Smooth muscle cell (in vitro differentiated cells): ENCODE data around the gene JPH4. TPM values are rescaled to one million over a fixed set of nuclear protein-coding genes. Genes with fewer than 3 reads are reported as not detected.

Experiments
- DNase-seq: peaks from one replicate; lab custom pipeline; 2025; ENCODE audit not compliant: unreplicated experiment; lab: John Stamatoyannopoulos, UW
- H2AFZ ChIP-seq: fragments of 200-600 bp; sonication (generic); 2 replicates; pipeline ENCODE4 v1.6.0; 2016; ENCODE audit warnings: antibody characterized with exemption, low read depth, mild to moderate bottlenecking
- H3F3A ChIP-seq: fragments of 200-600 bp; sonication (generic); 2 replicates; pipeline ENCODE4 v1.6.0; 2017; ENCODE audit warnings: antibody characterized with exemption, low read depth
- H3K27ac ChIP-seq: fragments of 200-600 bp; sonication (generic); 2 replicates; pipeline ENCODE4 v1.5.1; 2016; ENCODE audit warnings: low read depth, mild to moderate bottlenecking
- H3K27me3 ChIP-seq: fragments of 200-600 bp; sonication (generic); 2 replicates; pipeline ENCODE4 v1.6.1; 2016; ENCODE audit warnings: low read depth, mild to moderate bottlenecking
- H3K36me3 ChIP-seq: fragments of 200-600 bp; sonication (generic); 2 replicates; pipeline ENCODE4 v1.5.1; 2016; ENCODE audit warnings: low read depth
- H3K4me1 ChIP-seq: fragments of 200-600 bp; sonication (generic); 2 replicates; pipeline ENCODE4 v1.5.1; 2016; ENCODE audit warnings: low read depth
- H3K4me2 ChIP-seq: fragments of 200-600 bp; sonication (generic); 2 replicates; pipeline ENCODE4 v1.6.0; 2016; ENCODE audit warnings: mild to moderate bottlenecking
- H3K4me3 ChIP-seq: fragments of 200-600 bp; sonication (generic); 2 replicates; pipeline ENCODE4 v1.5.1; 2016; ENCODE audit warnings: mild to moderate bottlenecking
- H3K79me2 ChIP-seq: fragments of 200-600 bp; sonication (generic); 2 replicates; pipeline ENCODE4 v1.6.0; 2016; ENCODE audit warnings: low read depth, mild to moderate bottlenecking
- H3K9ac ChIP-seq: fragments of 200-600 bp; sonication (generic); 2 replicates; pipeline ENCODE4 v1.6.0; 2016; ENCODE audit warnings: low read depth
- H3K9me3 ChIP-seq: fragments of 200-600 bp; sonication (generic); replicated peaks from 2 replicates; pipeline ENCODE4 v1.5.1; 2016; ENCODE audit warnings: low read depth
- H4K20me1 ChIP-seq: fragments of 200-600 bp; sonication (generic); 2 replicates; pipeline ENCODE4 v1.6.0; 2016; ENCODE audit warnings: low read depth
- WGBS: methylation state at CpG from one replicate; pipeline ENCODE4 v1.1.7; 2016; ENCODE audit warnings: low lambda C conversion rate; 5-methylcytosine and 5-hydroxymethylcytosine counted together
- polyA plus RNA-seq: library from polyadenylated mRNA; unstranded; fragments of >200 nt; fragmentation: Nextera tagmentation; extraction: Ambion mirVana; gene quantifications from 2 replicates; pipeline ENCODE4 v1.2.1, GENCODE V29; 2016
- total RNA-seq: library from RNA; depleted of rRNA; stranded (reverse); fragments of >200 nt; gene quantifications from 2 replicates; pipeline ENCODE4 v1.2.3, GENCODE V29; 2014
- TF ChIP-seq, protein P1 (sequence below): fragments of 200-600 bp; sonication (generic); IDR thresholded peaks from 2 replicates; pipeline ENCODE4 v1.5.1; 2017; ENCODE audit warnings: borderline replicate concordance, mild to moderate bottlenecking, antibody characterized with exemption; ENCODE audit not compliant: insufficient read depth, poor library complexity, severe bottlenecking

JPH4 gene
- total and polyA plus RNA-seq, 2 experiments from 2014 or later: 2.4 TPM; not detected in 1

- H3K27me3 ChIP-seq: no peaks in the 10 kb centered on the region
- 89% methylated on average over 14 of the region's 14 CpGs for WGBS
- no peak overlapping the region for H3K4me2 ChIP-seq
- H3K27ac ChIP-seq: no peak overlapping the region
- peaks cover 11% of the 10 kb centered on the region for H3K4me1 ChIP-seq
- H3K9me3 ChIP-seq: no peaks in the 10 kb centered on the region
- no peaks in the 10 kb centered on the region for H3K36me3 ChIP-seq
- H3F3A ChIP-seq: no peaks in the 10 kb centered on the region
- no peak overlapping the region for H3K9ac ChIP-seq
- no peaks in the 10 kb centered on the region for H4K20me1 ChIP-seq
- no peak overlapping the region for H3K4me3 ChIP-seq
- no peaks in the 10 kb centered on the region for H3K79me2 ChIP-seq
- H2AFZ ChIP-seq: no peak overlapping the region
- TF ChIP-seq, protein P1, sequence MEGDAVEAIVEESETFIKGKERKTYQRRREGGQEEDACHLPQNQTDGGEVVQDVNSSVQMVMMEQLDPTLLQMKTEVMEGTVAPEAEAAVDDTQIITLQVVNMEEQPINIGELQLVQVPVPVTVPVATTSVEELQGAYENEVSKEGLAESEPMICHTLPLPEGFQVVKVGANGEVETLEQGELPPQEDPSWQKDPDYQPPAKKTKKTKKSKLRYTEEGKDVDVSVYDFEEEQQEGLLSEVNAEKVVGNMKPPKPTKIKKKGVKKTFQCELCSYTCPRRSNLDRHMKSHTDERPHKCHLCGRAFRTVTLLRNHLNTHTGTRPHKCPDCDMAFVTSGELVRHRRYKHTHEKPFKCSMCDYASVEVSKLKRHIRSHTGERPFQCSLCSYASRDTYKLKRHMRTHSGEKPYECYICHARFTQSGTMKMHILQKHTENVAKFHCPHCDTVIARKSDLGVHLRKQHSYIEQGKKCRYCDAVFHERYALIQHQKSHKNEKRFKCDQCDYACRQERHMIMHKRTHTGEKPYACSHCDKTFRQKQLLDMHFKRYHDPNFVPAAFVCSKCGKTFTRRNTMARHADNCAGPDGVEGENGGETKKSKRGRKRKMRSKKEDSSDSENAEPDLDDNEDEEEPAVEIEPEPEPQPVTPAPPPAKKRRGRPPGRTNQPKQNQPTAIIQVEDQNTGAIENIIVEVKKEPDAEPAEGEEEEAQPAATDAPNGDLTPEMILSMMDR: no peak
- DNase-seq: no peak
These were observed 57.6 kb downstream of the JPH4 start for GRCh38 chr14:23520899-23521533.

GRCh38 chr14:23518709-23519108 is 59.9 kb downstream of the JPH4 start:
- peaks cover 11% of the 10 kb centered on the region for H3K4me1 ChIP-seq
- 75% methylated on average over 4 of the region's 4 CpGs for WGBS
- H3K27me3 ChIP-seq: no peaks in the 10 kb centered on the region
- H3K9ac ChIP-seq: no peak overlapping the region
- H3K27ac ChIP-seq: no peak overlapping the region
- no peaks in the 10 kb centered on the region for H4K20me1 ChIP-seq
- no peaks in the 10 kb centered on the region for H3K79me2 ChIP-seq
- no peaks in the 10 kb centered on the region for H3K9me3 ChIP-seq
- no peak overlapping the region for H3K4me2 ChIP-seq
- no peak overlapping the region for H2AFZ ChIP-seq
- H3K4me3 ChIP-seq: no peak overlapping the region
- DNase-seq: no peak
- no peaks in the 10 kb centered on the region for H3F3A ChIP-seq
- H3K36me3 ChIP-seq: no peaks in the 10 kb centered on the region
- TF ChIP-seq, protein P1: no peak

Other genes with a start within 250 kb of the JPH4 start
- 70.3 and 81.0 TPM in 2 replicates for gene SLC22A17, start 225.9 kb downstream of the JPH4 start, total RNA-seq
- 127 and 134 TPM in 2 replicates for gene SLC22A17, start 225.9 kb downstream of the JPH4 start, polyA plus RNA-seq
- 16.2 and 23.9 TPM in 2 replicates for gene EFS, start 213.6 kb downstream of the JPH4 start, total RNA-seq
- 41.3 and 43.9 TPM in 2 replicates for gene EFS, start 213.6 kb downstream of the JPH4 start, polyA plus RNA-seq
- gene IL25, start 206.0 kb downstream of the JPH4 start, total RNA-seq: not detected in 2 replicates
- not detected in 2 replicates for gene IL25, start 206.0 kb downstream of the JPH4 start, polyA plus RNA-seq
- not detected in 2 replicates for gene CMTM5, start 201.7 kb downstream of the JPH4 start, total RNA-seq
- gene CMTM5, start 201.7 kb downstream of the JPH4 start, polyA plus RNA-seq: 0.59 TPM in 1 of 2 replicates, not detected in the other
- gene MYH6, start 170.5 kb downstream of the JPH4 start, total RNA-seq: not detected in 2 replicates
- gene MYH6, start 170.5 kb downstream of the JPH4 start, polyA plus RNA-seq: 0.23 and 0.53 TPM in 2 replicates
- not detected in 2 replicates for gene MYH7, start 143.1 kb downstream of the JPH4 start, total RNA-seq
- 0.02 TPM in 1 of 2 replicates, not detected in the other for gene MYH7, start 143.1 kb downstream of the JPH4 start, polyA plus RNA-seq
- gene NGDN, start 109.1 kb downstream of the JPH4 start, total RNA-seq: 43.2 and 52.0 TPM in 2 replicates
- gene NGDN, start 109.1 kb downstream of the JPH4 start, polyA plus RNA-seq: 58.0 and 59.6 TPM in 2 replicates
- gene ZFHX2, start 27.0 kb downstream of the JPH4 start, total RNA-seq: 0.13 and 0.27 TPM in 2 replicates
- gene ZFHX2, start 27.0 kb downstream of the JPH4 start, polyA plus RNA-seq: 1.4 and 1.6 TPM in 2 replicates
- gene THTPA, start 22.5 kb downstream of the JPH4 start, total RNA-seq: 5.7 and 10.2 TPM in 2 replicates
- 6.1 and 7.3 TPM in 2 replicates for gene THTPA, start 22.5 kb downstream of the JPH4 start, polyA plus RNA-seq
- gene AP1G2, start 11.0 kb downstream of the JPH4 start, total RNA-seq: 45.4 and 59.3 TPM in 2 replicates
- 62.4 and 109 TPM in 2 replicates for gene AP1G2, start 11.0 kb downstream of the JPH4 start, polyA plus RNA-seq
- 0.36 and 3.7 TPM in 2 replicates for gene DHRS2, start 57.6 kb upstream of the JPH4 start, total RNA-seq
- gene DHRS2, start 57.6 kb upstream of the JPH4 start, polyA plus RNA-seq: 1.4 and 3.9 TPM in 2 replicates